ENCODE results near the gene CHCHD3. TPM values are rescaled to one million over a fixed set of nuclear protein-coding genes. Genes with fewer than 3 reads are reported as not detected.

CHCHD3 gene
- total RNA-seq, 1 experiment from 2014 or later: 287 TPM

GRCh38 chr7:132793474-132793873 is 288.4 kb downstream of the CHCHD3 start:
- no peak for DNase-seq (ENCODE audit: low read depth, low spot score)

GRCh38 chr7:132791036-132791435 is 290.9 kb downstream of the CHCHD3 start:
- in situ Hi-C loops (cut with HindIII; ENCODE audit: low pct_unique_long_range_greater_than_20kb, low sequenced_read_pairs): no loop called here
- DNase-seq (ENCODE audit: low read depth, low spot score): no peak

More at GRCh38 chr7:132793474-132793873, 288.4 kb downstream of the CHCHD3 start:
- in situ Hi-C loops (cut with HindIII; ENCODE audit: low pct_unique_long_range_greater_than_20kb, low sequenced_read_pairs): no loop called here

GRCh38 chr7:132790104-132790503 is 291.8 kb downstream of the CHCHD3 start:
- DNase-seq (ENCODE audit: low read depth, low spot score): no peak
- in situ Hi-C loops (cut with HindIII; ENCODE audit: low pct_unique_long_range_greater_than_20kb, low sequenced_read_pairs): no loop called here

GRCh38 chr7:132789281-132789680 is 292.6 kb downstream of the CHCHD3 start:
- in situ Hi-C loops (cut with HindIII; ENCODE audit: low pct_unique_long_range_greater_than_20kb, low sequenced_read_pairs): no loop called here

GRCh38 chr7:132785870-132786269 is 296.0 kb downstream of the CHCHD3 start:
- in situ Hi-C loops (cut with HindIII; ENCODE audit: low pct_unique_long_range_greater_than_20kb, low sequenced_read_pairs): no loop called here
- DNase-seq (ENCODE audit: low read depth, low spot score): no peak

More at GRCh38 chr7:132789281-132789680, 292.6 kb downstream of the CHCHD3 start:
- DNase-seq (ENCODE audit: low read depth, low spot score): no peak

- no peak for DNase-seq (ENCODE audit: low read depth, low spot score)
- in situ Hi-C loops (cut with HindIII; ENCODE audit: low pct_unique_long_range_greater_than_20kb, low sequenced_read_pairs): no loop called here
Measured at GRCh38 chr7:132784406-132784805, 297.5 kb downstream of the CHCHD3 start.

GRCh38 chr7:132783824-132784223 is 298.1 kb downstream of the CHCHD3 start:
- no peak for DNase-seq (ENCODE audit: low read depth, low spot score)
- in situ Hi-C loops (cut with HindIII; ENCODE audit: low pct_unique_long_range_greater_than_20kb, low sequenced_read_pairs): no loop called here

- in situ Hi-C loops (cut with HindIII; ENCODE audit: low pct_unique_long_range_greater_than_20kb, low sequenced_read_pairs): no loop called here
- DNase-seq (ENCODE audit: low read depth, low spot score): no peak
Measured at GRCh38 chr7:132782777-132783640, 298.9 kb downstream of the CHCHD3 start.

- no peak for DNase-seq (ENCODE audit: low read depth, low spot score)
- in situ Hi-C loops (cut with HindIII; ENCODE audit: low pct_unique_long_range_greater_than_20kb, low sequenced_read_pairs): no loop called here
Measured at GRCh38 chr7:132780822-132781221, 301.1 kb downstream of the CHCHD3 start.

- DNase-seq (ENCODE audit: low read depth, low spot score): no peak
- in situ Hi-C loops (cut with HindIII; ENCODE audit: low pct_unique_long_range_greater_than_20kb, low sequenced_read_pairs): no loop called here
Measured at GRCh38 chr7:132779164-132779563, 302.7 kb downstream of the CHCHD3 start.

- DNase-seq (ENCODE audit: low read depth, low spot score): no peak
- in situ Hi-C loops (cut with HindIII; ENCODE audit: low pct_unique_long_range_greater_than_20kb, low sequenced_read_pairs): no loop called here
Measured at GRCh38 chr7:132778761-132779160, 303.1 kb downstream of the CHCHD3 start.

- in situ Hi-C loops (cut with HindIII; ENCODE audit: low pct_unique_long_range_greater_than_20kb, low sequenced_read_pairs): no loop called here
- DNase-seq (ENCODE audit: low read depth, low spot score): no peak
Measured at GRCh38 chr7:132777956-132778355, 303.9 kb downstream of the CHCHD3 start.

GRCh38 chr7:132777414-132777813 is 304.5 kb downstream of the CHCHD3 start:
- DNase-seq (ENCODE audit: low read depth, low spot score): no peak

GRCh38 chr7:132776048-132776620 is 305.8 kb downstream of the CHCHD3 start:
- DNase-seq (ENCODE audit: low read depth, low spot score): no peak
- in situ Hi-C loops (cut with HindIII; ENCODE audit: low pct_unique_long_range_greater_than_20kb, low sequenced_read_pairs): no loop called here

More at GRCh38 chr7:132777414-132777813, 304.5 kb downstream of the CHCHD3 start:
- in situ Hi-C loops (cut with HindIII; ENCODE audit: low pct_unique_long_range_greater_than_20kb, low sequenced_read_pairs): no loop called here

- in situ Hi-C loops (cut with HindIII; ENCODE audit: low pct_unique_long_range_greater_than_20kb, low sequenced_read_pairs): no loop called here
- DNase-seq (ENCODE audit: low read depth, low spot score): no peak
Measured at GRCh38 chr7:132773527-132773956, 308.3 kb downstream of the CHCHD3 start.

GRCh38 chr7:132771301-132771730 is 310.6 kb downstream of the CHCHD3 start:
- in situ Hi-C loops (cut with HindIII; ENCODE audit: low pct_unique_long_range_greater_than_20kb, low sequenced_read_pairs): no loop called here

GRCh38 chr7:132770055-132770454 is 311.8 kb downstream of the CHCHD3 start:
- in situ Hi-C loops (cut with HindIII; ENCODE audit: low pct_unique_long_range_greater_than_20kb, low sequenced_read_pairs): no loop called here

More at GRCh38 chr7:132771301-132771730, 310.6 kb downstream of the CHCHD3 start:
- DNase-seq (ENCODE audit: low read depth, low spot score): no peak

GRCh38 chr7:132769280-132769679 is 312.6 kb downstream of the CHCHD3 start:
- no peak for DNase-seq (ENCODE audit: low read depth, low spot score)
- in situ Hi-C loops (cut with HindIII; ENCODE audit: low pct_unique_long_range_greater_than_20kb, low sequenced_read_pairs): no loop called here

More at GRCh38 chr7:132770055-132770454, 311.8 kb downstream of the CHCHD3 start:
- DNase-seq (ENCODE audit: low read depth, low spot score): no peak

GRCh38 chr7:132768099-132768498 is 313.8 kb downstream of the CHCHD3 start:
- in situ Hi-C loops (cut with HindIII; ENCODE audit: low pct_unique_long_range_greater_than_20kb, low sequenced_read_pairs): no loop called here
- no peak for DNase-seq (ENCODE audit: low read depth, low spot score)
